Activated T-helper 1 cell treated with anti-CD3 and anti-CD28 coated beads, Interleukin-12 subunit alpha, Interleukin-12 subunit beta, Interleukin-2, Interleukin-4 antibody, amounts not matched to agents 30 ng/mL and 10 ng/mL and 1 ng/mL, durations not matched to agents 14 hours and 24 hours and 36 hours (primary cell): ENCODE measurements around the gene APEH. TPM values are rescaled to one million over a fixed set of nuclear protein-coding genes. Genes with fewer than 3 reads are reported as not detected.

Experiments used
- DNase-seq: peaks from one replicate; pipeline ENCODE4 v3.0.0; 2021; ENCODE audit warnings: low spot score
- H3K27ac Mint-ChIP-seq: one replicate; pipeline ENCODE4 v1.8.0; 2021; ENCODE audit warnings: mild to moderate bottlenecking, mixed read lengths
- H3K27me3 Mint-ChIP-seq: one replicate; pipeline ENCODE4 v1.8.0; 2022; ENCODE audit warnings: mild to moderate bottlenecking, moderate library complexity, mixed read lengths; ENCODE audit not compliant: insufficient read depth
- H3K36me3 Mint-ChIP-seq: one replicate; pipeline ENCODE4 v1.8.0; 2021; ENCODE audit warnings: low read depth, mixed read lengths
- H3K4me1 Mint-ChIP-seq: one replicate; pipeline ENCODE4 v1.8.0; 2021; ENCODE audit warnings: low read depth, mixed read lengths
- H3K4me3 Mint-ChIP-seq: one replicate; pipeline ENCODE4 v1.8.0; 2021; ENCODE audit warnings: mild to moderate bottlenecking, moderate library complexity, mixed read lengths
- H3K9me3 Mint-ChIP-seq: one replicate; pipeline ENCODE4 v1.8.0; 2021; ENCODE audit warnings: mixed read lengths
- intact Hi-C: fragments of 100-400 bp; cut with micrococcal nuclease; formaldehyde crosslinking; loops from one replicate; pipeline ENCODE4 v1.15.1; 2024
- total RNA-seq: library from RNA; stranded (reverse); gene quantifications from 2 replicates; pipeline ENCODE4 v1.2.3, GENCODE V29; 2022

Gene APEH
- total RNA-seq, 1 donor from 2014 or later: 113 TPM

GRCh38 chr3:49723628-49724551, 49.7 kb downstream of the APEH start, which contains the start of gene GMPPB:
Gene GMPPB (minus strand): TSS chr3:49723951. CDS start chr3:49723726, 225 bp downstream.
- intact Hi-C loops: loop anchor here (1.0 to 5.0 kb wide), 7 partner anchors 21 to 513 kb away; partner anchors contain the start of genes APEH, GNAI2, INKA1 and IP6K1
- Mint-ChIP-seq H3K4me3 (peak within 1 kb of the TSS; percentile 95), H3K36me3 (peaks cover 19% of the 10 kb centered on the region), H3K4me1 (peaks cover 34% of the 10 kb centered on the region), H3K27ac (peak within 1 kb of the TSS; percentile 95), H3K9me3 (no peaks in the 10 kb centered on the region), H3K27me3 (no peaks in the 10 kb centered on the region)
- DNase-seq: peak; percentile 95

- Mint-ChIP-seq H3K27me3 (no peaks in the 10 kb centered on the region), H3K4me3 (peak overlapping the region; percentile 95), H3K4me1 (peaks cover 27% of the 10 kb centered on the region), H3K9me3 (no peaks in the 10 kb centered on the region), H3K27ac (peak overlapping the region; percentile 91), H3K36me3 (peaks cover 19% of the 10 kb centered on the region)
- intact Hi-C loops: loop anchor here (1.0 to 5.0 kb wide), 6 partner anchors 21 to 513 kb away; partner anchors contain the start of genes GNAI2, INKA1, IP6K1 and RBM6
- DNase-seq: no peak
Measured at GRCh38 chr3:49724586-49724985, 50.4 kb downstream of the APEH start.

GRCh38 chr3:49725906-49726681, 51.9 kb downstream of the APEH start:
- no peaks in the 10 kb centered on the region for H3K27me3 Mint-ChIP-seq
- H3K9me3 Mint-ChIP-seq: no peaks in the 10 kb centered on the region
- intact Hi-C loops: no loop called here
- H3K4me1 Mint-ChIP-seq: peaks cover 18% of the 10 kb centered on the region
- peaks cover 11% of the 10 kb centered on the region for H3K36me3 Mint-ChIP-seq
- H3K4me3 Mint-ChIP-seq: no peak overlapping the region
- H3K27ac Mint-ChIP-seq: no peak overlapping the region
- DNase-seq: no peak

- no peak overlapping the region for H3K4me3 Mint-ChIP-seq
- H3K9me3 Mint-ChIP-seq: no peaks in the 10 kb centered on the region
- H3K36me3 Mint-ChIP-seq: peaks cover 10% of the 10 kb centered on the region
- no peaks in the 10 kb centered on the region for H3K27me3 Mint-ChIP-seq
- DNase-seq: no peak
- H3K27ac Mint-ChIP-seq: no peak overlapping the region
- intact Hi-C loops: no loop called here
- H3K4me1 Mint-ChIP-seq: peaks cover 15% of the 10 kb centered on the region
Measured at GRCh38 chr3:49727154-49727923, 53.2 kb downstream of the APEH start.

GRCh38 chr3:49727924-49728361, 53.8 kb downstream of the APEH start:
- H3K27me3 Mint-ChIP-seq: no peaks in the 10 kb centered on the region
- no peak overlapping the region for H3K4me3 Mint-ChIP-seq
- no peak for DNase-seq
- H3K36me3 Mint-ChIP-seq: peaks cover 6% of the 10 kb centered on the region
- intact Hi-C loops: no loop called here
- peaks cover 9% of the 10 kb centered on the region for H3K4me1 Mint-ChIP-seq
- H3K27ac Mint-ChIP-seq: no peak overlapping the region
- no peaks in the 10 kb centered on the region for H3K9me3 Mint-ChIP-seq

- H3K36me3 Mint-ChIP-seq: peaks cover 8% of the 10 kb centered on the region
- H3K27ac Mint-ChIP-seq: no peak overlapping the region
- no peaks in the 10 kb centered on the region for H3K4me1 Mint-ChIP-seq
- no peaks in the 10 kb centered on the region for H3K27me3 Mint-ChIP-seq
- DNase-seq: no peak
- no peak overlapping the region for H3K4me3 Mint-ChIP-seq
- intact Hi-C loops: no loop called here
- H3K9me3 Mint-ChIP-seq: no peaks in the 10 kb centered on the region
Measured at GRCh38 chr3:49729966-49730609, 55.9 kb downstream of the APEH start.

GRCh38 chr3:49732597-49732996, 58.4 kb downstream of the APEH start:
- H3K4me3 Mint-ChIP-seq: no peak overlapping the region
- H3K27me3 Mint-ChIP-seq: no peaks in the 10 kb centered on the region
- H3K9me3 Mint-ChIP-seq: no peaks in the 10 kb centered on the region
- H3K4me1 Mint-ChIP-seq: no peaks in the 10 kb centered on the region
- intact Hi-C loops: no loop called here
- no peak for DNase-seq
- peaks cover 16% of the 10 kb centered on the region for H3K36me3 Mint-ChIP-seq
- no peak overlapping the region for H3K27ac Mint-ChIP-seq

GRCh38 chr3:49733551-49733950, 59.4 kb downstream of the APEH start:
- intact Hi-C loops: no loop called here
- H3K36me3 Mint-ChIP-seq: peaks cover 23% of the 10 kb centered on the region
- H3K27me3 Mint-ChIP-seq: no peaks in the 10 kb centered on the region
- no peaks in the 10 kb centered on the region for H3K4me1 Mint-ChIP-seq
- H3K4me3 Mint-ChIP-seq: no peak overlapping the region
- H3K9me3 Mint-ChIP-seq: no peaks in the 10 kb centered on the region
- H3K27ac Mint-ChIP-seq: no peak overlapping the region
- no peak for DNase-seq

Other genes starting within 250 kb of the APEH start
- 13.5 and 14.1 TPM in 2 replicates for gene NICN1, start 245.0 kb upstream of the APEH start, total RNA-seq
- 20.5 and 23.7 TPM in 2 replicates for gene DAG1, start 204.1 kb upstream of the APEH start, total RNA-seq
- gene BSN, start 119.9 kb upstream of the APEH start, total RNA-seq: 0.13 and 0.34 TPM in 2 replicates
- 6.5 and 8.2 TPM in 2 replicates for gene MST1, start 15.1 kb downstream of the APEH start, total RNA-seq
- gene RNF123, start 15.2 kb downstream of the APEH start, total RNA-seq: 53.8 and 54.3 TPM in 2 replicates
- gene AMIGO3, start 45.3 kb downstream of the APEH start, total RNA-seq: 0.39 TPM in 1 of 2 replicates, not detected in the other
- gene GMPPB, start 49.6 kb downstream of the APEH start, total RNA-seq: 49.1 and 49.2 TPM in 2 replicates
- 49.3 and 52.4 TPM in 2 replicates for gene IP6K1, start 112.2 kb downstream of the APEH start, total RNA-seq
- gene CDHR4, start 125.5 kb downstream of the APEH start, total RNA-seq: not detected in 2 replicates
- gene INKA1, start 128.9 kb downstream of the APEH start, total RNA-seq: 1.3 and 2.7 TPM in 2 replicates
- 90.3 and 97.5 TPM in 2 replicates for gene UBA7, start 139.6 kb downstream of the APEH start, total RNA-seq
- gene TRAIP, start 182.2 kb downstream of the APEH start, total RNA-seq: 26.5 and 27.9 TPM in 2 replicates
- 0.96 and 1.0 TPM in 2 replicates for gene CAMKV, start 195.6 kb downstream of the APEH start, total RNA-seq
- gene MST1R, start 229.5 kb downstream of the APEH start, total RNA-seq: 1.6 and 2.5 TPM in 2 replicates